ENCODE measurements around the gene PLPP3.

DNA sequence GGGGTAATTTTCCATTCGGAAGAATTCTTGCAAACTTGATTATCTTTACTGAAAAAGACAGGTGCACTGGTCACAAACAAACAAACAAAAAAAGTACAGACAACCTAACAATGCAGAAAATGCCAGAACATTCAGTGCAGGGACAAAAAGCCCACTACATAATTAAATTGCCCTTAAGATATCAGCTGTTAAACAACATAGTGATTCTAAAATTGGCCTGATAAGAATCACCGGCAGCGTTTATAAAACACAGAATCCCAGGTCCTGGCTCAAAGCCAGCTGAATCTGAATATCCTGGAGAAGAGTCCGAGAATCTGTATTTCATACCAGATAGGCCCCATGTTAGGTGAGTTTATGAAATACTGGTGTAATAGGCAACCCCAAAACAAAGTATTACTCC is 6.1 kb downstream of the PLPP3 start:
- TF ChIP-seq CTCF (conservative IDR thresholded peaks at IDR 0.05; ENCODE audit: low read depth, low read length) (no peak), EZH2 (IDR thresholded peaks at IDR 0.05; ENCODE audit: borderline replicate concordance, low read depth, low read length, poor library complexity, severe bottlenecking) (no peak)

Data from A673 (cell line).